ENCODE data around the gene UBXN4. TPM values are rescaled to one million over a fixed set of nuclear protein-coding genes. Genes with fewer than 3 reads are reported as not detected.

UBXN4 gene, protein sequence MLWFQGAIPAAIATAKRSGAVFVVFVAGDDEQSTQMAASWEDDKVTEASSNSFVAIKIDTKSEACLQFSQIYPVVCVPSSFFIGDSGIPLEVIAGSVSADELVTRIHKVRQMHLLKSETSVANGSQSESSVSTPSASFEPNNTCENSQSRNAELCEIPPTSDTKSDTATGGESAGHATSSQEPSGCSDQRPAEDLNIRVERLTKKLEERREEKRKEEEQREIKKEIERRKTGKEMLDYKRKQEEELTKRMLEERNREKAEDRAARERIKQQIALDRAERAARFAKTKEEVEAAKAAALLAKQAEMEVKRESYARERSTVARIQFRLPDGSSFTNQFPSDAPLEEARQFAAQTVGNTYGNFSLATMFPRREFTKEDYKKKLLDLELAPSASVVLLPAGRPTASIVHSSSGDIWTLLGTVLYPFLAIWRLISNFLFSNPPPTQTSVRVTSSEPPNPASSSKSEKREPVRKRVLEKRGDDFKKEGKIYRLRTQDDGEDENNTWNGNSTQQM
- total RNA-seq, result 119 and 120 TPM in 2 replicates

DNA sequence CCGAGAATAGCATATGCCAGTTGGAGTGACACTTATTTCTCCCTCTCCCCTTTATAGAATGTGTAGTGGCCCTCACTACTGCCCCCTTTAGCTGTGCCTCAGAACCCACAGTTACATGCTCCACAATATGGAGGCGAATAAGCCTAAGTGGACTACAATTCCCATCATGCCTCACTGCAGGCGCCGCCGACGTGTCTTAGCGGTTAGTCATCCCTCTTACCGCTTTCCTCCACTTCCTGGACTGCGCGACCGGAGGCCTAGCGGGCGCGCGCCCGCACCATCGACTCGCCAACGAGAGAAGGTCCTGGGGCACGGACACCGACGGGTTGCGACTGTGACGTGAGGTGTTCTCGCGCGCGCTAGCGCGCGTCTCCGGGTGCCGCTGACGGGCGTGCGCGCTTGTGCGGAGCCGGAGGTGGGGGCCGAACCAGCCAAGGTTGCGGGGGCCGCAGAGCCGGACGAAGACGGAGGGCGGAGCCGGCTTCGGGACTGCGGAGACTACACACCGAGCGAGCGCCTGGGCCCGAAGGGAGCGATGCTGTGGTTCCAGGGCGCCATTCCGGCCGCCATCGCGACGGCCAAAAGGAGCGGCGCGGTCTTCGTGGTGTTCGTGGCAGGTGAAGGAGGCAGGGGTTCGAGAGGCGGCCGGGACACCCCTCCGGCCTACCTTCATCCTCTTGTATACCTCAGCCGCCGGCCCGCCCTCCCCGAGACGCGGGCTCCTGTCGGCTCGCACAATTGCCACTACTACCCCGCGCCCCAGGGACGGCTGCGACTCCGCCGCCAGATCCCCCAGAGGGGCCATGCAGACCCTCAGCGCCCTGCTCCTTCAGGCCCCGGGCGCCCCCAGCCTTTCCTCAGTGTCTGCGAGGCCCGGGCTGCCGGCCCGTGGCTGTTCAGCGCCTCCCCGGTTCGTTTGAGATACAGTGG lies at the start of gene UBXN4:
Gene UBXN4, plus strand, starts transcription at position 461 of the 930 bp plus-strand sequence. Its CDS starts 75 bp downstream, at position 536.

Small RNAs within 50 kb of the gene (small RNA-seq; reads per million reads assigned to genes)
- gene RF00019, result not detected

Other genes with a start within 250 kb of the UBXN4 start
- gene ZRANB3, start 210.6 kb upstream of the UBXN4 start, total RNA-seq, result 12.0 and 13.5 TPM in 2 replicates
- gene R3HDM1, start 210.4 kb upstream of the UBXN4 start, total RNA-seq, result 13.5 and 20.4 TPM in 2 replicates
- 0.22 and 0.26 TPM in 2 replicates for gene LCT, start 95.3 kb downstream of the UBXN4 start, total RNA-seq
- gene MCM6, start 134.6 kb downstream of the UBXN4 start, total RNA-seq, result 22.5 and 25.9 TPM in 2 replicates
- 131 and 132 TPM in 2 replicates for gene DARS1, start 243.8 kb downstream of the UBXN4 start, total RNA-seq